HEK293 (cell line): ENCODE measurements around the gene CMIP.

ENCODE experiments used
- CTCF ChIA-PET: fragments of 350-600 bp; formaldehyde crosslinking; extraction: SDS; loops from one replicate; lab custom pipeline; 2021; ENCODE audit warnings: antibody characterized with exemption; lab: Yijun Ruan, JAX
- POLR2A ChIA-PET: fragments of 300-600 bp; formaldehyde crosslinking; extraction: SDS; loops from one replicate; lab custom pipeline; 2020; ENCODE audit warnings: antibody characterized with exemption, inconsistent platforms; lab: Yijun Ruan, JAX
- H3K27ac ChIP-seq: fragments of 200-500 bp; sonication (Bioruptor generic); 2 replicates; pipeline ENCODE4 v1.5.1; 2014; ENCODE audit warnings: low read depth, low read length, control low read depth, inconsistent platforms; ENCODE audit errors: extremely low read depth
- H3K36me3 ChIP-seq, 2 experiments: fragments of 200-500 bp in 1 of 2; sonication (Bioruptor generic) in 1 of 2; 1 replicate in 1 of 2; 2 replicates in 1 of 2; pipeline ENCODE4 v1.5.1; 2014 to 2017; ENCODE audit warnings: inconsistent platforms in 2 of 2, low read length in 2 of 2; ENCODE audit not compliant: control insufficient read depth in 2 of 2, insufficient read depth in 1 of 2
- H3K4me1 ChIP-seq: fragments of 200-500 bp; sonication (Bioruptor generic); 2 replicates; pipeline ENCODE4 v1.5.1; 2014; ENCODE audit warnings: mild to moderate bottlenecking, low read length, inconsistent platforms; ENCODE audit not compliant: control insufficient read depth, insufficient read depth
- H3K4me3 ChIP-seq: 2 replicates; pipeline ENCODE4 v1.5.1; 2011; ENCODE audit warnings: low read depth, mild to moderate bottlenecking, control low read depth, low read length, moderate library complexity
- H3K9me3 ChIP-seq: fragments of 200-500 bp; sonication (Bioruptor generic); 2 replicates; pipeline ENCODE4 v1.5.1; 2014; ENCODE audit warnings: low read depth, low read length, inconsistent platforms; ENCODE audit not compliant: control insufficient read depth, insufficient read depth
- EGR2 ChIP-seq: fragments of 450-650 bp; formaldehyde crosslinking; IDR thresholded peaks from 2 replicates; pipeline ENCODE4 v1.5.1; 2016; ENCODE audit warnings: low read depth, missing biosample characterization, missing genetic modification characterization
- GFI1B ChIP-seq: fragments of 450-650 bp; formaldehyde crosslinking; IDR thresholded peaks from 2 replicates; pipeline ENCODE4 v1.5.1; 2016; ENCODE audit warnings: missing biosample characterization, missing genetic modification characterization
- MEIS1 ChIP-seq: sonication (generic); formaldehyde crosslinking; IDR thresholded peaks from 2 replicates; pipeline ENCODE4 v1.8.1; 2022; ENCODE audit warnings: missing genetic modification reagents, mild to moderate bottlenecking, borderline replicate concordance
- PRDM1 ChIP-seq: fragments of 450-650 bp; formaldehyde crosslinking; IDR thresholded peaks from 2 replicates; pipeline ENCODE4; 2016; ENCODE audit warnings: missing biosample characterization, missing genetic modification characterization
- SALL2 ChIP-seq: fragments of 450-650 bp; formaldehyde crosslinking; IDR thresholded peaks from 2 replicates; pipeline ENCODE4 v1.5.0; 2017; ENCODE audit warnings: missing biosample characterization, mild to moderate bottlenecking, missing genetic modification characterization, borderline replicate concordance
- SP7 ChIP-seq: fragments of 450-650 bp; formaldehyde crosslinking; IDR thresholded peaks from 2 replicates; pipeline ENCODE4 v1.5.1; 2016; ENCODE audit warnings: missing biosample characterization, missing genetic modification characterization
- ZBTB20 ChIP-seq: fragments of 450-650 bp; formaldehyde crosslinking; IDR thresholded peaks from 2 replicates; pipeline ENCODE4 v1.5.1; 2016; ENCODE audit warnings: missing biosample characterization, missing genetic modification characterization
- ZBTB48 ChIP-seq: fragments of 450-650 bp; formaldehyde crosslinking; IDR thresholded peaks from 2 replicates; pipeline ENCODE4 v1.5.1; 2016; ENCODE audit warnings: missing biosample characterization, missing genetic modification characterization
- ZFHX2 ChIP-seq: fragments of 450-650 bp; formaldehyde crosslinking; conservative IDR thresholded peaks from 2 replicates; pipeline ENCODE4 v1.5.1; 2016; ENCODE audit warnings: missing biosample characterization, missing genetic modification characterization
- ZNF19 ChIP-seq: fragments of 450-650 bp; formaldehyde crosslinking; IDR thresholded peaks from 2 replicates; pipeline ENCODE4; 2016; ENCODE audit warnings: missing biosample characterization, missing genetic modification characterization, low read depth
- ZNF311 ChIP-seq: fragments of 450-650 bp; formaldehyde crosslinking; IDR thresholded peaks from 2 replicates; pipeline ENCODE4 v1.5.1; 2017; ENCODE audit warnings: missing biosample characterization, missing genetic modification characterization, borderline replicate concordance
- ZNF354C ChIP-seq: fragments of 450-650 bp; formaldehyde crosslinking; IDR thresholded peaks from 2 replicates; pipeline ENCODE4 v1.5.1; 2016; ENCODE audit warnings: missing biosample characterization, missing genetic modification characterization, low read depth, borderline replicate concordance
- ZNF404 ChIP-seq: fragments of 450-650 bp; formaldehyde crosslinking; IDR thresholded peaks from 2 replicates; pipeline ENCODE4 v1.5.1; 2017; ENCODE audit warnings: missing biosample characterization, missing genetic modification characterization
- ZNF473 ChIP-seq: fragments of 450-650 bp; formaldehyde crosslinking; IDR thresholded peaks from 2 replicates; pipeline ENCODE4 v1.5.1; 2017; ENCODE audit warnings: missing biosample characterization, missing genetic modification characterization
- ZNF571 ChIP-seq: fragments of 450-650 bp; formaldehyde crosslinking; IDR thresholded peaks from 2 replicates; pipeline ENCODE4 v1.5.0; 2017; ENCODE audit warnings: missing biosample characterization, missing genetic modification characterization
- ZNF629 ChIP-seq: fragments of 450-650 bp; formaldehyde crosslinking; IDR thresholded peaks from 2 replicates; pipeline ENCODE4 v1.5.1; 2017; ENCODE audit warnings: missing biosample characterization, missing genetic modification characterization
- ZNF658 ChIP-seq: fragments of 450-650 bp; formaldehyde crosslinking; IDR thresholded peaks from 2 replicates; pipeline ENCODE4; 2016; ENCODE audit warnings: missing biosample characterization, missing genetic modification characterization
- ZNF664 ChIP-seq: fragments of 450-650 bp; formaldehyde crosslinking; IDR thresholded peaks from 2 replicates; pipeline ENCODE4 v1.5.1; 2016; ENCODE audit warnings: missing biosample characterization, missing genetic modification characterization
- ZNF670 ChIP-seq: fragments of 450-650 bp; formaldehyde crosslinking; IDR thresholded peaks from 2 replicates; pipeline ENCODE4 v1.5.1; 2016; ENCODE audit warnings: missing biosample characterization, missing genetic modification characterization, low read depth
- ZSCAN4 ChIP-seq: fragments of 450-650 bp; formaldehyde crosslinking; IDR thresholded peaks from 2 replicates; pipeline ENCODE4 v1.5.1; 2017; ENCODE audit warnings: missing biosample characterization, missing genetic modification characterization
- TF ChIP-seq, protein P1 (sequence below): fragments of 450-650 bp; formaldehyde crosslinking; IDR thresholded peaks from 2 replicates; pipeline ENCODE4 v1.5.1; 2017; ENCODE audit warnings: missing biosample characterization, missing genetic modification characterization
- TF ChIP-seq, protein P2 (sequence below): fragments of 450-650 bp; formaldehyde crosslinking; IDR thresholded peaks from 2 replicates; pipeline ENCODE4 v1.5.1; 2017; ENCODE audit warnings: missing biosample characterization, missing genetic modification characterization

The CMIP gene

GRCh38 chr16:81567087-81567486, 122.5 kb downstream of the CMIP start:
- POLR2A ChIA-PET = interaction anchor here (0.9 kb wide), 1 partner anchor 156 kb away, joined by 4 read pairs; no protein-coding TSS in a partner anchor

GRCh38 chr16:81567987-81568748, 123.6 kb downstream of the CMIP start:
- Histone ChIP-seq H3K27ac (no peak overlapping the region), H3K4me3 (no peak overlapping the region), H3K9me3 (no peaks in the 10 kb centered on the region), H3K36me3 (no peaks in the 10 kb centered on the region), H3K4me1 (no peaks in the 10 kb centered on the region)
- ChIA-PET CTCF (interaction anchor here (1.3 kb wide), 2 partner anchors 17 to 129 kb away, joined by 3 to 5 read pairs; no protein-coding TSS in a partner anchor), POLR2A (no interaction called here)
- TF ChIP-seq ZNF571 = no peak
- peak; percentile 92 for TF ChIP-seq ZBTB20
- no peak for TF ChIP-seq ZNF311 (tag by site-specific recombination)
- no peak for TF ChIP-seq ZNF658
- TF ChIP-seq ZNF629 (tag by site-specific recombination) = no peak
- peak; percentile 41; the same call in 1 of the 2 replicates for TF ChIP-seq EGR2 (tag by site-specific recombination)
- no peak for TF ChIP-seq SP7 (tag by site-specific recombination)
- TF ChIP-seq ZBTB48 = peak; percentile 19; the same call in 1 of the 2 replicates
- no peak for TF ChIP-seq ZNF19 (tag by site-specific recombination)
- TF ChIP-seq, protein P1, sequence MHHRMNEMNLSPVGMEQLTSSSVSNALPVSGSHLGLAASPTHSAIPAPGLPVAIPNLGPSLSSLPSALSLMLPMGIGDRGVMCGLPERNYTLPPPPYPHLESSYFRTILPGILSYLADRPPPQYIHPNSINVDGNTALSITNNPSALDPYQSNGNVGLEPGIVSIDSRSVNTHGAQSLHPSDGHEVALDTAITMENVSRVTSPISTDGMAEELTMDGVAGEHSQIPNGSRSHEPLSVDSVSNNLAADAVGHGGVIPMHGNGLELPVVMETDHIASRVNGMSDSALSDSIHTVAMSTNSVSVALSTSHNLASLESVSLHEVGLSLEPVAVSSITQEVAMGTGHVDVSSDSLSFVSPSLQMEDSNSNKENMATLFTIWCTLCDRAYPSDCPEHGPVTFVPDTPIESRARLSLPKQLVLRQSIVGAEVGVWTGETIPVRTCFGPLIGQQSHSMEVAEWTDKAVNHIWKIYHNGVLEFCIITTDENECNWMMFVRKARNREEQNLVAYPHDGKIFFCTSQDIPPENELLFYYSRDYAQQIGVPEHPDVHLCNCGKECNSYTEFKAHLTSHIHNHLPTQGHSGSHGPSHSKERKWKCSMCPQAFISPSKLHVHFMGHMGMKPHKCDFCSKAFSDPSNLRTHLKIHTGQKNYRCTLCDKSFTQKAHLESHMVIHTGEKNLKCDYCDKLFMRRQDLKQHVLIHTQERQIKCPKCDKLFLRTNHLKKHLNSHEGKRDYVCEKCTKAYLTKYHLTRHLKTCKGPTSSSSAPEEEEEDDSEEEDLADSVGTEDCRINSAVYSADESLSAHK (tag by site-specific recombination) = no peak
- TF ChIP-seq MEIS1 (CRISPR knock-in tag) = no peak
- no peak for TF ChIP-seq GFI1B (tag by site-specific recombination)
- TF ChIP-seq PRDM1 = peak; percentile 29; the same call in 1 of the 2 replicates
- TF ChIP-seq, protein P2, sequence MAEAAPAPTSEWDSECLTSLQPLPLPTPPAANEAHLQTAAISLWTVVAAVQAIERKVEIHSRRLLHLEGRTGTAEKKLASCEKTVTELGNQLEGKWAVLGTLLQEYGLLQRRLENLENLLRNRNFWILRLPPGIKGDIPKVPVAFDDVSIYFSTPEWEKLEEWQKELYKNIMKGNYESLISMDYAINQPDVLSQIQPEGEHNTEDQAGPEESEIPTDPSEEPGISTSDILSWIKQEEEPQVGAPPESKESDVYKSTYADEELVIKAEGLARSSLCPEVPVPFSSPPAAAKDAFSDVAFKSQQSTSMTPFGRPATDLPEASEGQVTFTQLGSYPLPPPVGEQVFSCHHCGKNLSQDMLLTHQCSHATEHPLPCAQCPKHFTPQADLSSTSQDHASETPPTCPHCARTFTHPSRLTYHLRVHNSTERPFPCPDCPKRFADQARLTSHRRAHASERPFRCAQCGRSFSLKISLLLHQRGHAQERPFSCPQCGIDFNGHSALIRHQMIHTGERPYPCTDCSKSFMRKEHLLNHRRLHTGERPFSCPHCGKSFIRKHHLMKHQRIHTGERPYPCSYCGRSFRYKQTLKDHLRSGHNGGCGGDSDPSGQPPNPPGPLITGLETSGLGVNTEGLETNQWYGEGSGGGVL = no peak
- TF ChIP-seq ZFHX2 (tag by site-specific recombination) = peak; percentile 70
- TF ChIP-seq ZNF670 = no peak

More at GRCh38 chr16:81567087-81567486, 122.5 kb downstream of the CMIP start:
- Histone ChIP-seq H3K4me1 (no peaks in the 10 kb centered on the region), H3K27ac (no peak overlapping the region), H3K4me3 (no peak overlapping the region), H3K36me3 (no peaks in the 10 kb centered on the region), H3K9me3 (no peaks in the 10 kb centered on the region)
- TF ChIP-seq ZNF404 (tag by site-specific recombination) (no peak), ZNF354C (tag by site-specific recombination) (no peak), ZNF473 (tag by site-specific recombination) (no peak), ZNF664 (tag by site-specific recombination) (no peak), ZNF670 (no peak), ZSCAN4 (tag by site-specific recombination) (no peak), SALL2 (tag by site-specific recombination) (no peak)
- CTCF ChIA-PET = no interaction called here
